ENCODE data around the gene SCARB1.

Gene SCARB1

GRCh38 chr12:124741211-124741610 is 122.5 kb downstream of the SCARB1 start:
- no peak for DNase-seq

GRCh38 chr12:124740691-124741137 is 123.0 kb downstream of the SCARB1 start:
- DNase-seq, result no peak

GRCh38 chr12:124739953-124740561 is 123.6 kb downstream of the SCARB1 start:
- no peak for DNase-seq

GRCh38 chr12:124738636-124739467 is 124.8 kb downstream of the SCARB1 start:
- DNase-seq, result no peak

GRCh38 chr12:124737772-124738635 is 125.7 kb downstream of the SCARB1 start:
- no peak for DNase-seq

GRCh38 chr12:124737040-124737419 is 126.6 kb downstream of the SCARB1 start:
- DNase-seq, result no peak

GRCh38 chr12:124736115-124737039 is 127.3 kb downstream of the SCARB1 start:
- DNase-seq, result no peak

- no peak for DNase-seq
Observed at GRCh38 chr12:124734224-124734788, 129.4 kb downstream of the SCARB1 start.

GRCh38 chr12:124733086-124733485 is 130.6 kb downstream of the SCARB1 start:
- no peak for DNase-seq

GRCh38 chr12:124732275-124733075 is 131.2 kb downstream of the SCARB1 start:
- DNase-seq, result no peak

GRCh38 chr12:124731869-124732268 is 131.8 kb downstream of the SCARB1 start:
- DNase-seq, result no peak

- peak in 1 of 2 experiments; percentile 32 for DNase-seq
Observed at GRCh38 chr12:124730455-124730932, 133.2 kb downstream of the SCARB1 start.

GRCh38 chr12:124727922-124728321 is 135.7 kb downstream of the SCARB1 start:
- no peak for DNase-seq

- no peak for DNase-seq
Observed at GRCh38 chr12:124727264-124727800, 136.3 kb downstream of the SCARB1 start.
